Smooth muscle cell (in vitro differentiated cells): ENCODE results near the gene ZCCHC3. TPM values are rescaled to one million over a fixed set of nuclear protein-coding genes. Genes with fewer than 3 reads are reported as not detected.
A peak's percentile ranks its signal among the peaks of the same experiment; 100 is the strongest.

Experiments
- DNase-seq: peaks from one replicate; lab custom pipeline; 2025; ENCODE audit not compliant: unreplicated experiment; lab: John Stamatoyannopoulos, UW
- H2AFZ ChIP-seq: fragments of 200-600 bp; sonication (generic); 2 replicates; pipeline ENCODE4 v1.6.0; 2016; ENCODE audit warnings: antibody characterized with exemption, low read depth, mild to moderate bottlenecking
- H3F3A ChIP-seq: fragments of 200-600 bp; sonication (generic); 2 replicates; pipeline ENCODE4 v1.6.0; 2017; ENCODE audit warnings: antibody characterized with exemption, low read depth
- H3K27ac ChIP-seq: fragments of 200-600 bp; sonication (generic); 2 replicates; pipeline ENCODE4 v1.5.1; 2016; ENCODE audit warnings: low read depth, mild to moderate bottlenecking
- H3K27me3 ChIP-seq: fragments of 200-600 bp; sonication (generic); 2 replicates; pipeline ENCODE4 v1.6.1; 2016; ENCODE audit warnings: low read depth, mild to moderate bottlenecking
- H3K36me3 ChIP-seq: fragments of 200-600 bp; sonication (generic); 2 replicates; pipeline ENCODE4 v1.5.1; 2016; ENCODE audit warnings: low read depth
- H3K4me1 ChIP-seq: fragments of 200-600 bp; sonication (generic); 2 replicates; pipeline ENCODE4 v1.5.1; 2016; ENCODE audit warnings: low read depth
- H3K4me2 ChIP-seq: fragments of 200-600 bp; sonication (generic); 2 replicates; pipeline ENCODE4 v1.6.0; 2016; ENCODE audit warnings: mild to moderate bottlenecking
- H3K4me3 ChIP-seq: fragments of 200-600 bp; sonication (generic); 2 replicates; pipeline ENCODE4 v1.5.1; 2016; ENCODE audit warnings: mild to moderate bottlenecking
- H3K79me2 ChIP-seq: fragments of 200-600 bp; sonication (generic); 2 replicates; pipeline ENCODE4 v1.6.0; 2016; ENCODE audit warnings: low read depth, mild to moderate bottlenecking
- H3K9ac ChIP-seq: fragments of 200-600 bp; sonication (generic); 2 replicates; pipeline ENCODE4 v1.6.0; 2016; ENCODE audit warnings: low read depth
- H3K9me3 ChIP-seq: fragments of 200-600 bp; sonication (generic); replicated peaks from 2 replicates; pipeline ENCODE4 v1.5.1; 2016; ENCODE audit warnings: low read depth
- H4K20me1 ChIP-seq: fragments of 200-600 bp; sonication (generic); 2 replicates; pipeline ENCODE4 v1.6.0; 2016; ENCODE audit warnings: low read depth
- CTCF ChIP-seq: fragments of 200-600 bp; sonication (generic); IDR thresholded peaks from 2 replicates; pipeline ENCODE4 v1.5.1; 2017; ENCODE audit warnings: borderline replicate concordance, mild to moderate bottlenecking, antibody characterized with exemption; ENCODE audit not compliant: insufficient read depth, poor library complexity, severe bottlenecking
- WGBS: methylation state at CpG from one replicate; pipeline ENCODE4 v1.1.7; 2016; ENCODE audit warnings: low lambda C conversion rate; 5-methylcytosine and 5-hydroxymethylcytosine counted together
- polyA plus RNA-seq: library from polyadenylated mRNA; unstranded; fragments of >200 nt; fragmentation: Nextera tagmentation; extraction: Ambion mirVana; gene quantifications from 2 replicates; pipeline ENCODE4 v1.2.1, GENCODE V29; 2016
- total RNA-seq: library from RNA; depleted of rRNA; stranded (reverse); fragments of >200 nt; gene quantifications from 2 replicates; pipeline ENCODE4 v1.2.3, GENCODE V29; 2014

The ZCCHC3 gene
- total and polyA plus RNA-seq, 2 experiments from 2014 or later = 27.7 to 32.4 TPM

GRCh38 chr20:347640-348484 is 50.5 kb downstream of the ZCCHC3 start:
- Histone ChIP-seq H2AFZ (peak overlapping the region; percentile 77), H3K4me3 (peak overlapping the region; percentile 82), H3K4me1 (peaks cover 10% of the 10 kb centered on the region), H3K27me3 (no peaks in the 10 kb centered on the region), H3K79me2 (peaks cover 17% of the 10 kb centered on the region), H4K20me1 (peaks cover 4% of the 10 kb centered on the region), H3K36me3 (no peaks in the 10 kb centered on the region), H3K9me3 (no peaks in the 10 kb centered on the region), H3K4me2 (peak overlapping the region; percentile 98), H3F3A (peaks cover 13% of the 10 kb centered on the region), H3K9ac (peak overlapping the region; percentile 89), H3K27ac (peak overlapping the region; percentile 97)
- TF ChIP-seq CTCF = no peak
- WGBS = 2% methylated on average over 31 of the region's 61 CpGs
- peak; percentile 90 for DNase-seq

GRCh38 chr20:348972-349841 is 51.8 kb downstream of the ZCCHC3 start:
- TF ChIP-seq CTCF = no peak
- Histone ChIP-seq H3K27ac (peak overlapping the region; percentile 97), H3K4me1 (peaks cover 10% of the 10 kb centered on the region), H3K36me3 (no peaks in the 10 kb centered on the region), H4K20me1 (peaks cover 4% of the 10 kb centered on the region), H3K9me3 (no peaks in the 10 kb centered on the region), H3K4me3 (peak overlapping the region; percentile 82), H3K9ac (no peak overlapping the region), H2AFZ (no peak overlapping the region), H3F3A (peaks cover 13% of the 10 kb centered on the region), H3K27me3 (no peaks in the 10 kb centered on the region), H3K79me2 (peaks cover 17% of the 10 kb centered on the region), H3K4me2 (peak overlapping the region; percentile 98)
- DNase-seq = no peak
- WGBS = 97% methylated on average over 19 of the region's 19 CpGs

Other genes starting within 250 kb of the ZCCHC3 start
- gene DEFB125, start 209.9 kb upstream of the ZCCHC3 start, total RNA-seq = not detected in 2 replicates
- not detected in 2 replicates for gene DEFB125, start 209.9 kb upstream of the ZCCHC3 start, polyA plus RNA-seq
- not detected in 2 replicates for gene DEFB126, start 155.0 kb upstream of the ZCCHC3 start, total RNA-seq
- not detected in 2 replicates for gene DEFB126, start 155.0 kb upstream of the ZCCHC3 start, polyA plus RNA-seq
- not detected in 2 replicates for gene DEFB127, start 140.1 kb upstream of the ZCCHC3 start, total RNA-seq
- not detected in 2 replicates for gene DEFB127, start 140.1 kb upstream of the ZCCHC3 start, polyA plus RNA-seq
- gene DEFB128, start 107.9 kb upstream of the ZCCHC3 start, total RNA-seq = not detected in 2 replicates
- gene DEFB128, start 107.9 kb upstream of the ZCCHC3 start, polyA plus RNA-seq = not detected in 2 replicates
- gene DEFB129, start 70.3 kb upstream of the ZCCHC3 start, total RNA-seq = not detected in 2 replicates
- gene DEFB129, start 70.3 kb upstream of the ZCCHC3 start, polyA plus RNA-seq = not detected in 2 replicates
- not detected in 2 replicates for gene DEFB132, start 39.8 kb upstream of the ZCCHC3 start, total RNA-seq
- gene DEFB132, start 39.8 kb upstream of the ZCCHC3 start, polyA plus RNA-seq = not detected in 2 replicates
- 2.8 and 9.2 TPM in 2 replicates for gene C20orf96, start 6.8 kb upstream of the ZCCHC3 start, total RNA-seq
- 11.2 and 11.7 TPM in 2 replicates for gene C20orf96, start 6.8 kb upstream of the ZCCHC3 start, polyA plus RNA-seq
- 3.3 and 7.1 TPM in 2 replicates for gene SOX12, start 28.0 kb downstream of the ZCCHC3 start, total RNA-seq
- gene SOX12, start 28.0 kb downstream of the ZCCHC3 start, polyA plus RNA-seq = 16.6 and 17.7 TPM in 2 replicates
- 31.5 and 50.1 TPM in 2 replicates for gene NRSN2, start 49.5 kb downstream of the ZCCHC3 start, total RNA-seq
- 99.1 and 107 TPM in 2 replicates for gene NRSN2, start 49.5 kb downstream of the ZCCHC3 start, polyA plus RNA-seq
- 18.6 and 21.2 TPM in 2 replicates for gene TRIB3, start 83.2 kb downstream of the ZCCHC3 start, total RNA-seq
- gene TRIB3, start 83.2 kb downstream of the ZCCHC3 start, polyA plus RNA-seq = 25.7 TPM in 2 replicates
- gene RBCK1, start 110.7 kb downstream of the ZCCHC3 start, total RNA-seq = 43.0 and 49.2 TPM in 2 replicates
- 53.9 and 62.4 TPM in 2 replicates for gene RBCK1, start 110.7 kb downstream of the ZCCHC3 start, polyA plus RNA-seq
- gene TBC1D20, start 165.0 kb downstream of the ZCCHC3 start, total RNA-seq = 37.9 and 41.9 TPM in 2 replicates
- 41.6 and 45.7 TPM in 2 replicates for gene TBC1D20, start 165.0 kb downstream of the ZCCHC3 start, polyA plus RNA-seq
- gene CSNK2A1, start 246.2 kb downstream of the ZCCHC3 start, total RNA-seq = 165 and 205 TPM in 2 replicates
- 74.1 and 82.6 TPM in 2 replicates for gene CSNK2A1, start 246.2 kb downstream of the ZCCHC3 start, polyA plus RNA-seq